ENCODE measurements around the gene SIM2. TPM values are rescaled to one million over a fixed set of nuclear protein-coding genes. Genes with fewer than 3 reads are reported as not detected.

SIM2 gene
- polyA plus RNA-seq, 1 donor from 2014 or later: not detected

DNA sequence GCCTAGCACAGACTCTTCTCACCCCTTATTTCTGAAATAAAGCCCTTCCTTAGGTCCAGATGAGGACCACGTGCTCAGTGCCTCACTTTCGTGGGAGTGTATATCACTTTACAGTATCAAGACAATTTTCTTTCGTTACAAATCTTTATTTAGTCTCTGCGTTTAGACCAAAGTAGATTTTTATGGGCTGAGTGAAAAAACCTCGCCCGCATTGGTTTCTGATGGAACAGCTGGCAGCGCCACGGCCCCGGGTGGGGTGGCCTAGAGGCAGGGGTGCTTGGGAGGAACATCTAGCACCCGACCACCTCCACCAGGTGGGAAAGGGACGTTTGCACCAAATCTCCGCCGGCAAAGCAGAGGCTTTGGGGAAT is 7.6 kb downstream of the SIM2 start:
- H3K4me2 ChIP-seq (ENCODE audit: low read length): no peak overlapping the region
- no peak overlapping the region for H3K4me3 ChIP-seq (ENCODE audit: low read length)
- peaks cover 100% of the 10 kb centered on the region for H3K27me3 ChIP-seq (ENCODE audit: insufficient read depth, low read depth, low read length)
- H3K27ac ChIP-seq (ENCODE audit: low read length): no peak overlapping the region
- no peaks in the 10 kb centered on the region for H3K79me2 ChIP-seq (replicated peaks; ENCODE audit: insufficient read depth, low read length)
- H3K9me2 ChIP-seq (ENCODE audit: insufficient read depth, low read length): no peaks in the 10 kb centered on the region
- H4K20me1 ChIP-seq (ENCODE audit: insufficient read depth): no peaks in the 10 kb centered on the region
- H3K9ac ChIP-seq (ENCODE audit: low read length): no peak overlapping the region
- no peak overlapping the region for H2AFZ ChIP-seq (ENCODE audit: low read depth, low read length)
- no peaks in the 10 kb centered on the region for H3F3A ChIP-seq (ENCODE audit: insufficient read depth, low read length, poor library complexity, severe bottlenecking)
- TF ChIP-seq TAF1 (IDR thresholded peaks at IDR 0.05; ENCODE audit: low read depth): no peak
- no peak for TF ChIP-seq SMC3 (conservative IDR thresholded peaks at IDR 0.05; ENCODE audit: poor library complexity)
- peak; percentile 43 for TF ChIP-seq EZH2 (IDR thresholded peaks at IDR 0.05; ENCODE audit: borderline replicate concordance, insufficient read depth, low read length, poor library complexity, severe bottlenecking)
- TF ChIP-seq POLR2AphosphoS5 (IDR thresholded peaks at IDR 0.05): peak; percentile 52
- no peaks in the 10 kb centered on the region for H3K36me3 ChIP-seq (ENCODE audit: insufficient read depth, low read length)
- no peaks in the 10 kb centered on the region for H3K9me3 ChIP-seq (ENCODE audit: low read length)

DNA sequence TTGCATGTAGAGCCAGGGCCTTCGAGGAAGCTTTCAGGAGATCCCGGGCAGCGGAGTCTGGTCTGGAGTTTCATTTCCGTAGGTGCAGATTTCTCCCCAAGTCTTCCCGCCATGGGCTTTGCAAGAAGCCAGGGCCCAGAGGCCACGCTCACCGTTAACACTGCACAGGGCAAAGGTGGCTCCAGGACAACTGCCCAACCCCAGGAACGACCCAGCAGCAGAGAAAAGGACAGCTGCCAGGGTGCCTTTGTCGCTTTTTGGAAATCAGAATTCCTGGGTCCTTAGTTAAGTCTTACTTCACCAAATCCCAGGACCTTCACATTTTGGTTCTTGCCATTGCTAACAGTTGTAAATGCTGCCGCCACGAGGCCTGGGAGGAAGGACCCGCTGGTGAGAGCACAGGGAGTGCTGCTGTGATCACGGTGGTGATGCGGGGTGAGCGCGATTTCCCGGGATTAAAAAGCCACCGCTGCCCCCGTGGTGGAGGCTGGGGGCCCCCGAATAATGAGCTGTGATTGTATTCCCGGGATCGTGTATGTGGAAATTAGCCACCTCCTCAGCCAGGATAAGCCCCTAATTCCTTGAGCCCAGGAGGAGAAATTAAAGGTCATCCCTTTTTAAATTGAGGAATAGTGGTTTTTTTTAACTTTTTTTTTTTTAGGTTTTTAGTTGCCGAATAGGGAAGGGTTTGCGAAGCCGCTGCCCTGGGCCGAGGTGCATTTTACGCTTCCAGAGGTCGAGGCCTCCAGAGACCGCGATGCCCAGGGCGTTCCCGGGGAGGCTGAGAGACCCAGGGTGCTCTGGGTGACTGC is 8.2 kb downstream of the SIM2 start:
- H3K4me2 ChIP-seq (ENCODE audit: low read length): no peak overlapping the region
- no peaks in the 10 kb centered on the region for H3K79me2 ChIP-seq (replicated peaks; ENCODE audit: insufficient read depth, low read length)
- H3K4me3 ChIP-seq (ENCODE audit: low read length): no peak overlapping the region
- H3K9me2 ChIP-seq (ENCODE audit: insufficient read depth, low read length): no peaks in the 10 kb centered on the region
- H3F3A ChIP-seq (ENCODE audit: insufficient read depth, low read length, poor library complexity, severe bottlenecking): no peaks in the 10 kb centered on the region
- no peak overlapping the region for H2AFZ ChIP-seq (ENCODE audit: low read depth, low read length)
- no peak overlapping the region for H3K9ac ChIP-seq (ENCODE audit: low read length)
- TF ChIP-seq EZH2 (IDR thresholded peaks at IDR 0.05; ENCODE audit: borderline replicate concordance, insufficient read depth, low read length, poor library complexity, severe bottlenecking) (peak; percentile 34), MXI1 (conservative IDR thresholded peaks at IDR 0.05; ENCODE audit: poor library complexity, severe bottlenecking) (no peak)
- H4K20me1 ChIP-seq (ENCODE audit: insufficient read depth): no peaks in the 10 kb centered on the region
- H3K27me3 ChIP-seq (ENCODE audit: insufficient read depth, low read depth, low read length): peaks cover 100% of the 10 kb centered on the region
- no peak overlapping the region for H3K27ac ChIP-seq (ENCODE audit: low read length)
- no peaks in the 10 kb centered on the region for H3K36me3 ChIP-seq (ENCODE audit: insufficient read depth, low read length)
- no peaks in the 10 kb centered on the region for H3K9me3 ChIP-seq (ENCODE audit: low read length)

DNA sequence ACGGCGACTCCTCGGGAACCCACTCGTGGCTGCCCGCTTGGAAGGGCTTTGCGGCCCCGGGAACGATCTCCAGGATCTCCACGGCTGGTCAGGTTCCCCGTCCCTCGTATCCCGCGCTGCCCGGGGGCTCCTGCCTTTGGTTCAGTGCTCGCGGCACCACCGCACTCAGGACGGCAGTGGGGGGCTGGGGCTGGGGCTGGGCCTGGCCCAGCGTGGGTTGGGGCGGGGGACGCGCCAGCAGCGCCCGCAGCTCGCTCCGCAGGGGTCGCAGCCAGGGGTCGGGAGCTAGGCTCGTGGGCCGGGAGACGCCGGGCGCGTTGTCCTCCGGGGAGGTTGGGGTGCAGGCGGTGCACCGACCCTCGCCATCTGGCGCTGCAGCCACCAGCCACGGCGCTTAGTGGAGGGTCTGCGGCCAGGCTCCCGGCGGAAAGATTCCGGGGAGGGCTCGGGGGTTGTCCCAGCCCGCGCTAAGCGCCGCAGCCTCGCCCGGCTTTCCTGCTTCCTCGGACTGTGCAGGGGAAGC is 8.9 kb downstream of the SIM2 start:
- Histone ChIP-seq H3K27ac (ENCODE audit: low read length) (no peak overlapping the region), H3K79me2 (replicated peaks; ENCODE audit: insufficient read depth, low read length) (no peaks in the 10 kb centered on the region), H3K9me3 (ENCODE audit: low read length) (no peaks in the 10 kb centered on the region), H3K9me2 (ENCODE audit: insufficient read depth, low read length) (no peaks in the 10 kb centered on the region), H3F3A (ENCODE audit: insufficient read depth, low read length, poor library complexity, severe bottlenecking) (no peaks in the 10 kb centered on the region), H2AFZ (ENCODE audit: low read depth, low read length) (no peak overlapping the region), H3K4me2 (ENCODE audit: low read length) (no peak overlapping the region), H3K36me3 (ENCODE audit: insufficient read depth, low read length) (no peaks in the 10 kb centered on the region), H3K4me3 (ENCODE audit: low read length) (no peak overlapping the region), H3K27me3 (ENCODE audit: insufficient read depth, low read depth, low read length) (peaks cover 100% of the 10 kb centered on the region), H4K20me1 (ENCODE audit: insufficient read depth) (no peaks in the 10 kb centered on the region), H3K9ac (ENCODE audit: low read length) (no peak overlapping the region)
- TF ChIP-seq POLR2AphosphoS5 (IDR thresholded peaks at IDR 0.05) (no peak), MXI1 (conservative IDR thresholded peaks at IDR 0.05; ENCODE audit: poor library complexity, severe bottlenecking) (no peak), SMC3 (conservative IDR thresholded peaks at IDR 0.05; ENCODE audit: poor library complexity) (no peak), RAD21 (conservative IDR thresholded peaks at IDR 0.05) (no peak), TAF1 (IDR thresholded peaks at IDR 0.05; ENCODE audit: low read depth) (no peak), EP300 (conservative IDR thresholded peaks at IDR 0.05; ENCODE audit: poor library complexity, severe bottlenecking) (no peak), EZH2 (IDR thresholded peaks at IDR 0.05; ENCODE audit: borderline replicate concordance, insufficient read depth, low read length, poor library complexity, severe bottlenecking) (no peak)
- TF ChIP-seq, protein P1, sequence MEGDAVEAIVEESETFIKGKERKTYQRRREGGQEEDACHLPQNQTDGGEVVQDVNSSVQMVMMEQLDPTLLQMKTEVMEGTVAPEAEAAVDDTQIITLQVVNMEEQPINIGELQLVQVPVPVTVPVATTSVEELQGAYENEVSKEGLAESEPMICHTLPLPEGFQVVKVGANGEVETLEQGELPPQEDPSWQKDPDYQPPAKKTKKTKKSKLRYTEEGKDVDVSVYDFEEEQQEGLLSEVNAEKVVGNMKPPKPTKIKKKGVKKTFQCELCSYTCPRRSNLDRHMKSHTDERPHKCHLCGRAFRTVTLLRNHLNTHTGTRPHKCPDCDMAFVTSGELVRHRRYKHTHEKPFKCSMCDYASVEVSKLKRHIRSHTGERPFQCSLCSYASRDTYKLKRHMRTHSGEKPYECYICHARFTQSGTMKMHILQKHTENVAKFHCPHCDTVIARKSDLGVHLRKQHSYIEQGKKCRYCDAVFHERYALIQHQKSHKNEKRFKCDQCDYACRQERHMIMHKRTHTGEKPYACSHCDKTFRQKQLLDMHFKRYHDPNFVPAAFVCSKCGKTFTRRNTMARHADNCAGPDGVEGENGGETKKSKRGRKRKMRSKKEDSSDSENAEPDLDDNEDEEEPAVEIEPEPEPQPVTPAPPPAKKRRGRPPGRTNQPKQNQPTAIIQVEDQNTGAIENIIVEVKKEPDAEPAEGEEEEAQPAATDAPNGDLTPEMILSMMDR (IDR thresholded peaks at IDR 0.05; ENCODE audit: poor library complexity, severe bottlenecking): no peak
- TF ChIP-seq, protein P2, sequence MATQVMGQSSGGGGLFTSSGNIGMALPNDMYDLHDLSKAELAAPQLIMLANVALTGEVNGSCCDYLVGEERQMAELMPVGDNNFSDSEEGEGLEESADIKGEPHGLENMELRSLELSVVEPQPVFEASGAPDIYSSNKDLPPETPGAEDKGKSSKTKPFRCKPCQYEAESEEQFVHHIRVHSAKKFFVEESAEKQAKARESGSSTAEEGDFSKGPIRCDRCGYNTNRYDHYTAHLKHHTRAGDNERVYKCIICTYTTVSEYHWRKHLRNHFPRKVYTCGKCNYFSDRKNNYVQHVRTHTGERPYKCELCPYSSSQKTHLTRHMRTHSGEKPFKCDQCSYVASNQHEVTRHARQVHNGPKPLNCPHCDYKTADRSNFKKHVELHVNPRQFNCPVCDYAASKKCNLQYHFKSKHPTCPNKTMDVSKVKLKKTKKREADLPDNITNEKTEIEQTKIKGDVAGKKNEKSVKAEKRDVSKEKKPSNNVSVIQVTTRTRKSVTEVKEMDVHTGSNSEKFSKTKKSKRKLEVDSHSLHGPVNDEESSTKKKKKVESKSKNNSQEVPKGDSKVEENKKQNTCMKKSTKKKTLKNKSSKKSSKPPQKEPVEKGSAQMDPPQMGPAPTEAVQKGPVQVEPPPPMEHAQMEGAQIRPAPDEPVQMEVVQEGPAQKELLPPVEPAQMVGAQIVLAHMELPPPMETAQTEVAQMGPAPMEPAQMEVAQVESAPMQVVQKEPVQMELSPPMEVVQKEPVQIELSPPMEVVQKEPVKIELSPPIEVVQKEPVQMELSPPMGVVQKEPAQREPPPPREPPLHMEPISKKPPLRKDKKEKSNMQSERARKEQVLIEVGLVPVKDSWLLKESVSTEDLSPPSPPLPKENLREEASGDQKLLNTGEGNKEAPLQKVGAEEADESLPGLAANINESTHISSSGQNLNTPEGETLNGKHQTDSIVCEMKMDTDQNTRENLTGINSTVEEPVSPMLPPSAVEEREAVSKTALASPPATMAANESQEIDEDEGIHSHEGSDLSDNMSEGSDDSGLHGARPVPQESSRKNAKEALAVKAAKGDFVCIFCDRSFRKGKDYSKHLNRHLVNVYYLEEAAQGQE (IDR thresholded peaks at IDR 0.05; ENCODE audit: borderline replicate concordance): no peak
